Upper lobe of left lung (tissue), 4 donors: ENCODE measurements around the gene PDE1C.

Experiments
- CTCF ChIP-seq, 6 experiments: fragments of 450-650 bp in 4 of 6; fragments of 200-600 bp in 2 of 6; sonication (generic) in 2 of 6; IDR thresholded peaks; one replicate each; pipeline ENCODE4 v1.5.1; 2016 to 2019; ENCODE audit warnings: antibody characterized with exemption in 6 of 6
- POLR2AphosphoS5 ChIP-seq, 2 donors: sonication (generic); formaldehyde crosslinking; IDR thresholded peaks; one replicate each; pipeline ENCODE4 v1.5.1; 2017; ENCODE audit warnings: antibody characterized with exemption in 2 of 2

DNA sequence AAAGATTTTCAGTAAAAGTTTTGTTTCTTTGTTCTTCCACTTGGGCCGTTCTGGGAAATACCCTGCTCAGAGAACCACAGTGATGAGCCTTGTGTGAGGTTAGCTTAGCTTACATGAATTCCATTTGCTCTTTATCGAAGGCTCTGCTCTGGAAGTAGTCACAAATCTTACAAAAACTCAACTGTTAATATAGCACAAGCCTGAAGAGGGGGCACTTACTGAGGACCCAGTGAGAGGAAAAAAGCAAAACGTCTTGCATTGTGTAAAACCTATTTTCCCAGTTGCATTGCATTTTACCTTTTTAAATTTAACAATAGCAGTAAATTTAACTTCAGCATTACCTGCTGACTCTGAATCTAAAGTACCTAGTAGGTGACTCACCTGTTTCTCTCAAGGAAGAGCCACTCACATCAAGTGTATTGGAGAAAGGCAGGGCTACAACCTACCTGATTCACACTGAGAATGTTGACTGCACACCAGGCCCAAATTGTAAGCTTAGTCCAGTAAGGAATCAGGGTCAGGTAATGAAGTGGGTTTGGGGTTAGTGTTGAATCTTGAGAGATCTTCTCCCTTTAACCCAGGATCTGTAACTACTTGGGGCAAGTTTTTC is 340.9 kb downstream of the PDE1C start:
- no peak for TF ChIP-seq CTCF (IDR thresholded peaks at IDR 0.05)
- TF ChIP-seq POLR2AphosphoS5 (IDR thresholded peaks at IDR 0.05): no peak
